GM12801 (cell line): ENCODE data around the gene PRM3.

ENCODE experiments used
- TF ChIP-seq, protein P1 (sequence below): IDR thresholded peaks from one replicate; pipeline ENCODE4 v1.5.1; 2011; ENCODE audit warnings: control low read depth; ENCODE audit not compliant: insufficient read length; ENCODE audit errors: extremely low read depth

The PRM3 gene

DNA sequence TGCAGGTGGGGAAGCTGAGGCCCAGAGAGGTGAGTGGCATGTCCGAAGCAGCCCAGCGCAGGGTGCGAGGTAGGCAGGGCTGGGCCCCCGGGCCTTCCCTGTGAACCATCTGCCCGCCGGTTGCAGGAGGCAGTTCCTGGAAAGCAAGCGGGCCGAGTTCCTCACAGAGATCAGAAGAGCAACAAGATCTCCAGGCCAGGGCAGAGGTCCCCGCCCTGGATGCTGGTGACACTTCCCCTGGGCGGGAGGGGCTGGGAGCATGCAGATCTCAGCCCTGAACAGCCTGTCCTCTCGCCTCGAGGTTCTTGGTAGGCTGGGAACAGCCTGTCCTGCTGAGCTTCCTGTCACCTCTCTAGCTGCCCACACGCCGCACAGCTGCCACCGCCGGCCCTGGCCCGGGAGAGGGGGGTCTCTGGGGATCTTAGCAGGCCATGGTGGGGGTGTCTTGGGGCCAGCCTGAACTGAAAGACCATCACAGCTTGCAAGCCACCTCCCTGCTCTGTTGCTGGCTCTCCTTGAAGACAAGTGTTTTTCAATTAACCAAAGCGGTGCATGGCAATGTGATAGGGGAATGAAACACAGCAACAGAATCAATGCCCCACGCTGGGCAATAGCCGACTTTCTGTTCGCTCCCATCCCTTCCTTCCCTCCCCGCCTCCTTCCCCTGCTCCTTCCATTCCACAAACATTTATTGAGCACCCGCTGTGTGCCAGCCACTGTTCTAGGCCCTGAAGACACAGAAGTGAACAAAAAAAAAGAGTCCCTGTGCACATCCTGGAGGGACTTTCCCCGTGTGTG is 49.1 kb downstream of the PRM3 start:
- TF ChIP-seq, protein P1, sequence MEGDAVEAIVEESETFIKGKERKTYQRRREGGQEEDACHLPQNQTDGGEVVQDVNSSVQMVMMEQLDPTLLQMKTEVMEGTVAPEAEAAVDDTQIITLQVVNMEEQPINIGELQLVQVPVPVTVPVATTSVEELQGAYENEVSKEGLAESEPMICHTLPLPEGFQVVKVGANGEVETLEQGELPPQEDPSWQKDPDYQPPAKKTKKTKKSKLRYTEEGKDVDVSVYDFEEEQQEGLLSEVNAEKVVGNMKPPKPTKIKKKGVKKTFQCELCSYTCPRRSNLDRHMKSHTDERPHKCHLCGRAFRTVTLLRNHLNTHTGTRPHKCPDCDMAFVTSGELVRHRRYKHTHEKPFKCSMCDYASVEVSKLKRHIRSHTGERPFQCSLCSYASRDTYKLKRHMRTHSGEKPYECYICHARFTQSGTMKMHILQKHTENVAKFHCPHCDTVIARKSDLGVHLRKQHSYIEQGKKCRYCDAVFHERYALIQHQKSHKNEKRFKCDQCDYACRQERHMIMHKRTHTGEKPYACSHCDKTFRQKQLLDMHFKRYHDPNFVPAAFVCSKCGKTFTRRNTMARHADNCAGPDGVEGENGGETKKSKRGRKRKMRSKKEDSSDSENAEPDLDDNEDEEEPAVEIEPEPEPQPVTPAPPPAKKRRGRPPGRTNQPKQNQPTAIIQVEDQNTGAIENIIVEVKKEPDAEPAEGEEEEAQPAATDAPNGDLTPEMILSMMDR: no peak
